Measurements from ENCODE around the gene AKAP1. TPM values are rescaled to one million over a fixed set of nuclear protein-coding genes. Genes with fewer than 3 reads are reported as not detected.

Gene AKAP1
- total RNA-seq, 4 donors from 2014 or later: 57.5 to 174 (median 117) TPM

DNA sequence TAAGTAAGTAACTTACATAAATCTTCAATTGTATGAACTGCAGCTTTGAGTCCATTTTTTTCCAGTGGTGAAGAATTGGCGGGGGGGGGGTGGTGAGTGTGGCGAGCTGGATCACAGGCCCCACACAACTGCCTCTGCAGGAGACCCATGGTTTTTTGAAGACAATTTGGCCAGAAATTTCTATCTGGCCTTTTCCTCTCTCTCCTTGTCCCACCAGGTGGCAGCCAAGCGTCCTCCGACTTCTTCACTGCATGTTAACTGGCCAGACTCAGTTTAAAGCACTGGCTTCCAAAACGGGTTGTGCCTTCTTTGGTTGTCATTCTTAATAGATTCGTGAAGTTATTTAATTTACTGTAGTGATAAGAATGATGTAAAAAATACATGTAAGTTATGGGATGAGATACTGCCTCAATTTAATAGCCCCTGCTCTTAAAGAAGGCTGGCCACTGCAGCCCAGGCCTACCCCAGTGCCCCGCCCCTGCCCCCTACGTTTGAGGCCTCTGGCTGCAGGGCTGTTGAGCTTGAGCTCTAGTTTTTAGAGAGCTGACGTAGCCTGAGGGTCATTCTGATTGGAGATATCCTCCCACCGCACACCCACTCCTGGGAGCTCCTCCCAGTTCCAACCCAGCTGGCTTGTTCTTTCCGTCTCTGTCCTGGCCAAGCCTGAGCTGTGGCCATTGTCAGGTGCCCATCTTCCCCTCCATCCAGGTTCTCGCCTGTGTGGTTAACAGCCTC, 36.4 kb downstream of the AKAP1 start:
- peaks cover 0 to 68% of the 10 kb centered on the region in 2 donors for H3K36me3 ChIP-seq
- intact Hi-C loops (cut with DNase I; ENCODE audit: low total_unique reads): no loop called here
- H3K27me3 ChIP-seq: no peaks in the 10 kb centered on the region
- H3K9me3 ChIP-seq: no peaks in the 10 kb centered on the region
- H3K4me3 ChIP-seq: no peak overlapping the region
- DNase-seq (no peak), ATAC-seq (no peak)
- in situ Hi-C loops (cut with MboI; ENCODE audit: low sequenced_read_pairs in 4 of 4): loop anchor here (5.0 to 25.0 kb wide), 4 partner anchors 623 to 991 kb away; partner anchors contain the start of gene CCDC182 (in 3 of the 4)
- no peak overlapping the region for H3K27ac ChIP-seq
- TF ChIP-seq, protein P1, sequence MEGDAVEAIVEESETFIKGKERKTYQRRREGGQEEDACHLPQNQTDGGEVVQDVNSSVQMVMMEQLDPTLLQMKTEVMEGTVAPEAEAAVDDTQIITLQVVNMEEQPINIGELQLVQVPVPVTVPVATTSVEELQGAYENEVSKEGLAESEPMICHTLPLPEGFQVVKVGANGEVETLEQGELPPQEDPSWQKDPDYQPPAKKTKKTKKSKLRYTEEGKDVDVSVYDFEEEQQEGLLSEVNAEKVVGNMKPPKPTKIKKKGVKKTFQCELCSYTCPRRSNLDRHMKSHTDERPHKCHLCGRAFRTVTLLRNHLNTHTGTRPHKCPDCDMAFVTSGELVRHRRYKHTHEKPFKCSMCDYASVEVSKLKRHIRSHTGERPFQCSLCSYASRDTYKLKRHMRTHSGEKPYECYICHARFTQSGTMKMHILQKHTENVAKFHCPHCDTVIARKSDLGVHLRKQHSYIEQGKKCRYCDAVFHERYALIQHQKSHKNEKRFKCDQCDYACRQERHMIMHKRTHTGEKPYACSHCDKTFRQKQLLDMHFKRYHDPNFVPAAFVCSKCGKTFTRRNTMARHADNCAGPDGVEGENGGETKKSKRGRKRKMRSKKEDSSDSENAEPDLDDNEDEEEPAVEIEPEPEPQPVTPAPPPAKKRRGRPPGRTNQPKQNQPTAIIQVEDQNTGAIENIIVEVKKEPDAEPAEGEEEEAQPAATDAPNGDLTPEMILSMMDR (IDR thresholded peaks at IDR 0.05 in 4 of 5, conservative IDR thresholded peaks at IDR 0.05 in 1 of 5): peak in 3 of 5 experiments; percentile 21 to 52 (median 27)
- no peak for TF ChIP-seq POLR2A (IDR thresholded peaks at IDR 0.05)
- peaks cover 0 to 6% of the 10 kb centered on the region in 2 donors for H3K4me1 ChIP-seq

DNA sequence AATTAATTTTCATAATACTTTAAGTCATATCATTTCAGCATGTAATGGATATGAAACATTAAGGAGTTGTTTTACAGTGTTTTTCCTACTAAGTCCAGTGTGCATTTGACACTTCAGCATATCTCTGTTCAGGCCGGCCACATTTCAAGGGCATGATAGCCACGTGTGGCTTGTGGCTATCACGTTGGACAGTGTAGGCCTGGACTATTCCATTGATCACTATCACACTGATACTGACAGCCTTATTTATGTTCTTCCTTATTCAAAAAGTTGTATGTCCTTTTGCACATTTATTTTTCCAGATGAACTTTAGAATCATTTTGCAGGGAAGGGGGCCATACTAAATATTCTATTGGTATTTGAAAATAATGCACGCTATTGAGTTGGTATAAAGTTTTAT, 39.0 kb downstream of the AKAP1 start:
- intact Hi-C loops (cut with DNase I; ENCODE audit: low total_unique reads) (no loop called here), in situ Hi-C loops (cut with MboI; ENCODE audit: low sequenced_read_pairs in 4 of 4) (loop anchor here (5.0 to 25.0 kb wide), 4 partner anchors 621 to 988 kb away; partner anchors contain the start of gene CCDC182 (in 3 of the 4))
- TF ChIP-seq POLR2A (IDR thresholded peaks at IDR 0.05): no peak
- TF ChIP-seq, protein P1 (IDR thresholded peaks at IDR 0.05 in 4 of 5, conservative IDR thresholded peaks at IDR 0.05 in 1 of 5): no peak
- H3K4me3 ChIP-seq: no peak overlapping the region
- no peak overlapping the region for H3K27ac ChIP-seq
- DNase-seq (no peak), ATAC-seq (no peak)
- no peaks in the 10 kb centered on the region for H3K9me3 ChIP-seq
- peaks cover 0 to 42% of the 10 kb centered on the region in 2 donors for H3K36me3 ChIP-seq
- no peaks in the 10 kb centered on the region for H3K27me3 ChIP-seq
- H3K4me1 ChIP-seq: peaks cover 0 to 6% of the 10 kb centered on the region in 2 donors

DNA sequence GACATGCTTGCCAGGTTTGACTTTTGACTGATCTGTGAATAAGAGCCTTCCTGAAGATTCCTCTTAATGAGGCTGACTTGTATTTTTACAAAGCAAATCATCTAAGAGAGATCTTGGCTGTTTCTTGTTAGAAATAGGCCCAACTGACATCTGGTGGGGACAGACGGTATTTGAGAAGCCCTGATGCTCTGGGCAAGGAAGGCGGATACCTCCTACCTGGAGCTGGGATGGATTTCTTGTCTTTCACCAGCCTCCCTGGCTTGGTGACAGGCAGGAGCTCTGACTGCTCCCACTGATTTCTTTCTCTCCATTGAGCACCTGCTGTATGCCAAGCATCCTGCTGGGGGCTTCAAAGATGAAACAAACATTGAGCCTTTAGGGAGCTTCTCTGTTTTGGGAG, 40.4 kb downstream of the AKAP1 start:
- Histone ChIP-seq H3K9me3 (no peaks in the 10 kb centered on the region), H3K4me3 (no peak overlapping the region), H3K36me3 (peaks cover 0 to 31% of the 10 kb centered on the region in 2 donors), H3K27me3 (no peaks in the 10 kb centered on the region), H3K27ac (peak overlapping the region in 2 of 4 donors; percentile 31 to 44), H3K4me1 (peaks cover 0 to 6% of the 10 kb centered on the region in 2 donors)
- ATAC-seq (no peak), DNase-seq (no peak)
- in situ Hi-C loops (cut with MboI; ENCODE audit: low sequenced_read_pairs in 4 of 4): loop anchor here in 3 of 4 donors (10.0 to 25.0 kb wide), 4 partner anchors 612 to 987 kb away; partner anchors contain the start of gene CCDC182 (in 3 of the 3)
- intact Hi-C loops (cut with DNase I; ENCODE audit: low total_unique reads): no loop called here
- TF ChIP-seq, protein P1 (IDR thresholded peaks at IDR 0.05 in 4 of 5, conservative IDR thresholded peaks at IDR 0.05 in 1 of 5): no peak
- no peak for TF ChIP-seq POLR2A (IDR thresholded peaks at IDR 0.05)

DNA sequence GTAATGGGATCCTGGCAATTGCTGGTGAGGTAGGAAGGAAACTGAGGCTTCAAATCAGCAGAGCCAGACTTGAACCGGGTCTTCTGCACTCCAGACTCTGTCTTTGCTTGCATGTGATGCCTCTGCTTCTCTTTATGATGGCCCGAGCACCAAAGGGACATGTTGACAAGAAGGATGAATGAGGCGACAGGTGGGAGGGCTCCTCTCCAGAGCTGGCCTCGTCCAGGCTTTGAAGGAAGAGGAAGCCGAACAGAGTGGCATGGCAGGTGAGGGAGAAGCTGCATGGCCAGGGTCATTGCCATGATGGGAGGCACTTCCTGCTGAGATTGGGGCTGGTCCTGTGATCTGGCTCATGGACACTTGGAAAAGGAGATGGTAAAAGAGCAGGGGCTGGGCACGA, 40.8 kb downstream of the AKAP1 start:
- Histone ChIP-seq H3K4me1 (peaks cover 0 to 6% of the 10 kb centered on the region in 2 donors), H3K27me3 (no peaks in the 10 kb centered on the region), H3K9me3 (no peaks in the 10 kb centered on the region), H3K4me3 (no peak overlapping the region), H3K27ac (peak overlapping the region in 2 of 4 donors; percentile 31 to 44), H3K36me3 (peaks cover 0 to 31% of the 10 kb centered on the region in 2 donors)
- in situ Hi-C loops (cut with MboI; ENCODE audit: low sequenced_read_pairs in 4 of 4): loop anchor here in 3 of 4 donors (10.0 to 25.0 kb wide), 4 partner anchors 611 to 986 kb away; partner anchors contain the start of gene CCDC182 (in 3 of the 3)
- DNase-seq: peak in 1 of 2 donors; percentile 52
- intact Hi-C loops (cut with DNase I; ENCODE audit: low total_unique reads): no loop called here
- peak; percentile 54 to 61 for ATAC-seq
- TF ChIP-seq, protein P1 (IDR thresholded peaks at IDR 0.05 in 4 of 5, conservative IDR thresholded peaks at IDR 0.05 in 1 of 5): no peak
- no peak for TF ChIP-seq POLR2A (IDR thresholded peaks at IDR 0.05)

All from gastrocnemius medialis (tissue), 4 donors.